Heart right ventricle (tissue), 16 donors: Measurements from ENCODE around the gene CADM1. TPM values are rescaled to one million over a fixed set of nuclear protein-coding genes. Genes with fewer than 3 reads are reported as not detected.

Experiments used
- ATAC-seq, 8 donors: fragments of 200-7000 bp; cut with Tn5 transposase; one replicate each; pipeline ENCODE4 v1.9.1; 2020; ENCODE audit warnings: mild to moderate bottlenecking in 8 of 8, moderate library complexity in 8 of 8, moderate number of reproducible peaks in 1 of 8
- DNase-seq, 2 donors: peaks; one replicate each; pipeline ENCODE4 v3.0.0-alpha.2; 2020
- H3K27ac ChIP-seq, 10 donors: fragments of 200-600 bp; sonication (generic) in 2 of 10; one replicate each; pipeline versions ENCODE4 v1.5.0 to v1.8.0; 2020 to 2022; ENCODE audit warnings: mild to moderate bottlenecking in 3 of 10
- H3K27me3 ChIP-seq, 7 donors: fragments of 200-600 bp; one replicate each; pipeline ENCODE4 v1.8.0; 2021 to 2022; ENCODE audit warnings: mild to moderate bottlenecking in 2 of 7
- H3K36me3 ChIP-seq, 9 donors: fragments of 200-600 bp; sonication (generic) in 1 of 9; one replicate each; pipeline versions ENCODE4 v1.5.0 to v1.8.0; 2020 to 2022; ENCODE audit warnings: mild to moderate bottlenecking in 2 of 9
- H3K4me1 ChIP-seq, 9 donors: fragments of 200-600 bp; sonication (generic) in 1 of 9; one replicate each; pipeline versions ENCODE4 v1.5.0 to v1.8.0; 2020 to 2022; ENCODE audit warnings: mild to moderate bottlenecking in 4 of 9
- H3K4me3 ChIP-seq, 10 donors: fragments of 200-600 bp; sonication (generic) in 2 of 10; one replicate each; pipeline versions ENCODE4 v1.5.0 to v1.8.0; 2020 to 2022; ENCODE audit warnings: mild to moderate bottlenecking in 7 of 10, moderate library complexity in 2 of 10
- H3K9me3 ChIP-seq, 11 donors: fragments of 200-600 bp in 10 of 11; sonication (generic) in 2 of 11; one replicate each; pipeline versions ENCODE4 v1.5.0 to v1.8.0; 2013 to 2022; ENCODE audit warnings: mild to moderate bottlenecking in 2 of 11, control low read depth in 1 of 11, moderate library complexity in 1 of 11
- WGBS, 2 donors: extraction: QIAGEN DNeasy Blood & Tissue Kit; methylation state at CpG; one replicate each; pipeline ENCODE4 v1.1.7; 2013; ENCODE audit warnings: inconsistent platforms in 1 of 2; 5-methylcytosine and 5-hydroxymethylcytosine counted together
- intact Hi-C, 10 donors: fragments of 100-400 bp; cut with DNase I; formaldehyde crosslinking; loops; one replicate each; pipeline versions ENCODE4 v1.11.1 to v1.14.2; 2022
- polyA plus RNA-seq, 2 donors: library from polyadenylated mRNA; stranded (reverse); fragments of 200-250 nt; gene quantifications; one replicate each; pipeline ENCODE4 v1.2.3, GENCODE V29; 2013
- total RNA-seq, 10 donors: library from RNA; stranded (reverse); fragmentation: NEBNext Ultra II Directional in 3 of 10; extraction: Animal tissue kit (Norgen Biotek cat#: 25700) in 3 of 10; gene quantifications; one replicate each; pipeline versions ENCODE4 v1.2.1 to v1.2.4, GENCODE V29; 2021 to 2023
- TF ChIP-seq, protein P1 (sequence below), 9 donors: fragments of 200-600 bp; sonication (generic) in 2 of 9; IDR thresholded peaks; one replicate each; pipeline versions ENCODE4 v1.5.0 to v1.8.0; 2021 to 2022; ENCODE audit warnings: antibody characterized with exemption in 9 of 9, mild to moderate bottlenecking in 5 of 9, moderate library complexity in 1 of 9
- donor health status: Arrhythmogenic right ventricular cardiomyopathy.
- donor health status: ischemic (EF 13 %, LVEDD 7.1; RV severe dilation, severe dysfunction).
- donor health status: healthy with polysubstance abuse.
- donor health status: DM: no; HTN: yes; CAD: no.
- donor health status: DM: no; HTN: no; CAD: no.
- donor health status: ischemic (EF 25% LVEDD 6.9; RV normal size, moderate dysfunction).
- donor health status: ischemic (EF 25% LVEDD 5.7; RV mildly dilated, moderate dysfunction).
- donor health status: healthy.
- donor health status: DM: yes; HTN: yes; CAD: no.
- donor health status: Ischemic cardiomyopathy.
- donor health status: ischemic (EF 35%, LVEDD 5.7; RV mildly dilated, moderate dysfunction).
- donor health status: nonischemic (EF 11% LVEDD 7.7; RV severe dilation, severe dysfunction).
- donor health status: DM: yes; HTN: yes; CAD: no.
- donor health status: PGD.
- donor health status: ischemic (EF 29% LVEDD 5.4; RV normal size, mild dysfunction).
- donor health status: nonischemic (EF 23%, LVEDD 6.1; RV moderate dilation, normal function).

CADM1 gene
- total and polyA plus RNA-seq, 12 donors: 10.2 to 83.0 (median 41.4) TPM

DNA sequence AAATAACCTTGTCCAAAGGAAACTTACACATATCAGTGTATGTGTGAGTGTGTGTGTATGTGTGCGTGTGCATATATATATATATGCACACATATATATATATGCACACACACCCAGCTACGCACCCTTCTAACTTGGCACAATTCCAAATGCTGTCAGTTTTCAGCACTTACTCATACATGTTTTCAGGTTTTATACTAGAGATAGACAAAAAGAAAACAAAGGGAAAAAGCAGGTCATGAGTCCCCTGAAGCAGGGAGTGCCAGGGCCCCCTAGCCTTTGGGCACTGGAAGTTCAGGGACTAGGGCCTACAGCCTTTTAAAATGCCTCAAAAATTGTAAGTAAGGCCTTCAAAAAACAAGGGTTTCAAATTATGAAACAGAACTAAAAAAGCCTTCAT is 265.4 kb downstream of the CADM1 start:
- Histone ChIP-seq H3K27me3 (no peaks in the 10 kb centered on the region), H3K27ac (no peak overlapping the region), H3K9me3 (no peaks in the 10 kb centered on the region), H3K4me1 (peaks cover 0 to 3% (median 0%) of the 10 kb centered on the region in 9 donors), H3K36me3 (peaks cover 0 to 11% (median 0%) of the 10 kb centered on the region in 9 donors), H3K4me3 (no peak overlapping the region)
- DNase-seq: no peak
- TF ChIP-seq, protein P1, sequence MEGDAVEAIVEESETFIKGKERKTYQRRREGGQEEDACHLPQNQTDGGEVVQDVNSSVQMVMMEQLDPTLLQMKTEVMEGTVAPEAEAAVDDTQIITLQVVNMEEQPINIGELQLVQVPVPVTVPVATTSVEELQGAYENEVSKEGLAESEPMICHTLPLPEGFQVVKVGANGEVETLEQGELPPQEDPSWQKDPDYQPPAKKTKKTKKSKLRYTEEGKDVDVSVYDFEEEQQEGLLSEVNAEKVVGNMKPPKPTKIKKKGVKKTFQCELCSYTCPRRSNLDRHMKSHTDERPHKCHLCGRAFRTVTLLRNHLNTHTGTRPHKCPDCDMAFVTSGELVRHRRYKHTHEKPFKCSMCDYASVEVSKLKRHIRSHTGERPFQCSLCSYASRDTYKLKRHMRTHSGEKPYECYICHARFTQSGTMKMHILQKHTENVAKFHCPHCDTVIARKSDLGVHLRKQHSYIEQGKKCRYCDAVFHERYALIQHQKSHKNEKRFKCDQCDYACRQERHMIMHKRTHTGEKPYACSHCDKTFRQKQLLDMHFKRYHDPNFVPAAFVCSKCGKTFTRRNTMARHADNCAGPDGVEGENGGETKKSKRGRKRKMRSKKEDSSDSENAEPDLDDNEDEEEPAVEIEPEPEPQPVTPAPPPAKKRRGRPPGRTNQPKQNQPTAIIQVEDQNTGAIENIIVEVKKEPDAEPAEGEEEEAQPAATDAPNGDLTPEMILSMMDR (IDR thresholded peaks at IDR 0.05): no peak
- 79 to 81% methylated on average over 2 of the region's 2 CpGs for WGBS, 2 donors
- intact Hi-C loops: no loop called here
- ATAC-seq: no peak

DNA sequence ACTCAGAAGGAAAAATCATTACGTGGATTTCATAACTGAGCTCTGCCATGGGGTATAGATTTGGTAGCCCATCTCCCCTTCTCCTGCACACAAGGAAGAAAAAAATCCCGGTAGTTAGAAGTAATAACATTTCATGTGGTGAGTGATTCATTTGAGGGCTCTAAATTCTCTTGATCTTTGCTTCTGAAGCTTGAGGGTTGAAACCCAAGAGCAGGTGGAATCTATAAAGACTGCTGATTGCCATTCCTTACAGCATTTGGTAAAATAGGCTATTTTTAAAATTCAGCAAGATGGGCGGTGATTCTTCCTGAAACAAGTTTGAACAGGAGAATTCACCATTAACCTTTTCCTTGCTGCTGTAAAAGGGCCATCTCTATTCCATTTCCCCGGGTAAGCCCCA is 266.1 kb downstream of the CADM1 start:
- Histone ChIP-seq H3K4me1 (peaks cover 0 to 3% (median 0%) of the 10 kb centered on the region in 9 donors), H3K27ac (no peak overlapping the region), H3K27me3 (no peaks in the 10 kb centered on the region), H3K9me3 (no peaks in the 10 kb centered on the region), H3K36me3 (peaks cover 0 to 11% (median 0%) of the 10 kb centered on the region in 9 donors), H3K4me3 (no peak overlapping the region)
- intact Hi-C loops: no loop called here
- WGBS, 2 donors: 78 to 87% methylated on average over 4 of the region's 4 CpGs
- no peak for ATAC-seq
- TF ChIP-seq, protein P1 (IDR thresholded peaks at IDR 0.05): no peak
- no peak for DNase-seq

DNA sequence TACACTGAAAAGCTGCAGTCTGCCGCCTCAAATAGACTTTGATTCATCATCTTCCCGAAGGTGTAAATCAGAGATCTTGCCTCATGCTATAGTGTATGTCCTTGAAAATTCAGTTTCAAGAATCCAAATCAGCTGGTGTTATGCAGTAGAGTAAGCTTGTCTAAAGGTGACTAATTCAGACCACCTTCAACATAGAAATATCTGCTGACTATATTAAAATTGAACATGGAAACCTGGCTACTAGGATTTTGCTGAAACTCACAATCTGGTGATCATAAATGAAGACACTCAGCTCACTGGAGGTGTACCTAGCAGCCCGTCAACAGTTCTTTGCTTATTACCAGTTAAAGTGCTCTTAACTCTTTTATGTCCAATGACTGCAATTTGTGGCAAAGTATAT is 266.6 kb downstream of the CADM1 start:
- WGBS, 2 donors: 82 to 83% methylated on average over 3 of the region's 3 CpGs
- intact Hi-C loops: no loop called here

DNA sequence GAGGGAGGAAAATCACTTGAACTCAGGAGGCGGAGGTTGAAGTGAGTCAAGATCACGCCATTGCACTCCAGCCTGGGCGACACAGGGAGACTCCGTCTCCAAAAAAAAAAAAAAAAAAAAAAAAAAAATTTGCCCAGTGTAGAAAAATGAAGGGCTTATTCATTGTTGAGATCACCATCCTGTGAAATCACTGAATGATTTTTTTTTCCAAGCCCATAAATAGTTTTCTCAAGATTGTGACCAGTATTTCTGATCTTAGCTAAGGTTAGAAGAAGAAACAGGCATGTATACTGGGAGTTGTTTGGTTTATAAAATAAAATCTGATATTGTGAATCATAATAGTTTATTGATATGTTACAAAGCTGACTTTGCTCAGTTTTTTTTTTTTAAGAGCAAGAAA is 269.4 kb downstream of the CADM1 start:
- no peak overlapping the region for H3K4me3 ChIP-seq
- H3K27me3 ChIP-seq: no peaks in the 10 kb centered on the region
- no peaks in the 10 kb centered on the region for H3K9me3 ChIP-seq
- ATAC-seq (no peak), DNase-seq (no peak)
- H3K27ac ChIP-seq: no peak overlapping the region
- WGBS, 2 donors: 92 to 96% methylated on average over 4 of the region's 4 CpGs
- intact Hi-C loops: no loop called here
- peaks cover 0 to 3% (median 0%) of the 10 kb centered on the region in 9 donors for H3K4me1 ChIP-seq
- H3K36me3 ChIP-seq: peaks cover 0 to 24% (median 0%) of the 10 kb centered on the region in 9 donors
- TF ChIP-seq, protein P1 (IDR thresholded peaks at IDR 0.05): no peak

More for the DNA sequence above, 266.6 kb downstream of the CADM1 start:
- TF ChIP-seq, protein P1 (IDR thresholded peaks at IDR 0.05): no peak
- H3K4me1 ChIP-seq: peaks cover 0 to 3% (median 0%) of the 10 kb centered on the region in 9 donors
- no peaks in the 10 kb centered on the region for H3K9me3 ChIP-seq
- no peak for DNase-seq
- H3K36me3 ChIP-seq: peaks cover 0 to 11% (median 0%) of the 10 kb centered on the region in 9 donors
- no peak overlapping the region for H3K27ac ChIP-seq
- H3K27me3 ChIP-seq: no peaks in the 10 kb centered on the region
- no peak for ATAC-seq
- no peak overlapping the region for H3K4me3 ChIP-seq
